HL-60 (cell line): ENCODE results near the gene ACAD9.
"Not testable (repeated sequence)": the region's sequence is repeated elsewhere in the genome, so short reads cannot be mapped to it uniquely, and the experiment has no call there.

Source experiments
- DNase-seq, 2 experiments: peaks; one replicate each; pipeline ENCODE4 v3.0.0-alpha.2; 2010 to 2020; ENCODE audit warnings: low read depth in 1 of 2, low spot score in 1 of 2
- H3K27ac ChIP-seq: fragments of 250-450 bp; sonication (Bioruptor Pico); replicated peaks from 2 replicates; pipeline ENCODE4 v1.5.1; 2020; ENCODE audit warnings: mild to moderate bottlenecking, moderate library complexity
- H3K27me3 ChIP-seq: fragments of 250-450 bp; sonication (Bioruptor Pico); 2 replicates; pipeline ENCODE4 v1.5.1; 2021; ENCODE audit warnings: mild to moderate bottlenecking, moderate library complexity; ENCODE audit not compliant: insufficient read depth, poor library complexity, severe bottlenecking
- H3K4me3 ChIP-seq: replicated peaks from 2 replicates; pipeline ENCODE4 v1.5.1; 2011; ENCODE audit warnings: mild to moderate bottlenecking, control low read depth, low read length; ENCODE audit not compliant: insufficient read depth
- GABPA ChIP-seq: IDR thresholded peaks from 2 replicates; pipeline ENCODE4 v1.6.1; 2012; ENCODE audit warnings: low read depth
- POLR2AphosphoS5 ChIP-seq: IDR thresholded peaks from 2 replicates; pipeline ENCODE4 v1.6.1; 2012; ENCODE audit warnings: low read depth
- SPI1 ChIP-seq: IDR thresholded peaks from 2 replicates; pipeline ENCODE4 v1.6.1; 2012; ENCODE audit warnings: low read depth, mild to moderate bottlenecking, borderline replicate concordance
- TF ChIP-seq, protein P1 (sequence below): IDR thresholded peaks from 2 replicates; pipeline ENCODE4 v1.6.1; 2012; ENCODE audit warnings: low read depth; ENCODE audit not compliant: insufficient replicate concordance
- TF ChIP-seq, protein P2 (sequence below): IDR thresholded peaks from one replicate; pipeline ENCODE4 v1.5.1; 2011; ENCODE audit warnings: low read length, control low read depth, inconsistent platforms; ENCODE audit not compliant: insufficient read depth

The ACAD9 gene

DNA sequence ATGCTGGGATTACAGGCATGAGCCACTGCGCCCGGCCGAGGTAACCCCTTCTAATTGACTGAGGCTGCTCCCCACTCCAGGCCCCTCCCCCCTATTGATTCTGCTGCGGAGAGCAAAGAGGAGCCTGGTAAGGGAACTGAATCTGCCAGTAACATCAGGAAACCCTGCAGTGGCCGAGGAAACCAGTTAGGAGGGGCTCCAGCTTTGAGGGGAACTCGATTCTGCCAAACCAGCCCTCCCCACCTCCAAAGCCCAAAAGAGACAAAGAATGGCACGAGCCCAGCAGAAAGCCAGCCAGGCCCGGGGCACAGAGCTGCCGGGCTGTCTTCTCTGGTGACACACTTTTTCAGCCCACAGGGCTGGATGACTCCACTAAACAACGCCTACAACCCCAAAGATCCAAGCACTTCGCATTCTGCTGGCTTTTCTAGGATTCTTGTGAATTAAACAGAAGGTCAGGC lies 15.0 kb upstream of the ACAD9 start:
- DNase-seq, result peak in 1 of 2 experiments; percentile 41
- TF ChIP-seq, protein P1, sequence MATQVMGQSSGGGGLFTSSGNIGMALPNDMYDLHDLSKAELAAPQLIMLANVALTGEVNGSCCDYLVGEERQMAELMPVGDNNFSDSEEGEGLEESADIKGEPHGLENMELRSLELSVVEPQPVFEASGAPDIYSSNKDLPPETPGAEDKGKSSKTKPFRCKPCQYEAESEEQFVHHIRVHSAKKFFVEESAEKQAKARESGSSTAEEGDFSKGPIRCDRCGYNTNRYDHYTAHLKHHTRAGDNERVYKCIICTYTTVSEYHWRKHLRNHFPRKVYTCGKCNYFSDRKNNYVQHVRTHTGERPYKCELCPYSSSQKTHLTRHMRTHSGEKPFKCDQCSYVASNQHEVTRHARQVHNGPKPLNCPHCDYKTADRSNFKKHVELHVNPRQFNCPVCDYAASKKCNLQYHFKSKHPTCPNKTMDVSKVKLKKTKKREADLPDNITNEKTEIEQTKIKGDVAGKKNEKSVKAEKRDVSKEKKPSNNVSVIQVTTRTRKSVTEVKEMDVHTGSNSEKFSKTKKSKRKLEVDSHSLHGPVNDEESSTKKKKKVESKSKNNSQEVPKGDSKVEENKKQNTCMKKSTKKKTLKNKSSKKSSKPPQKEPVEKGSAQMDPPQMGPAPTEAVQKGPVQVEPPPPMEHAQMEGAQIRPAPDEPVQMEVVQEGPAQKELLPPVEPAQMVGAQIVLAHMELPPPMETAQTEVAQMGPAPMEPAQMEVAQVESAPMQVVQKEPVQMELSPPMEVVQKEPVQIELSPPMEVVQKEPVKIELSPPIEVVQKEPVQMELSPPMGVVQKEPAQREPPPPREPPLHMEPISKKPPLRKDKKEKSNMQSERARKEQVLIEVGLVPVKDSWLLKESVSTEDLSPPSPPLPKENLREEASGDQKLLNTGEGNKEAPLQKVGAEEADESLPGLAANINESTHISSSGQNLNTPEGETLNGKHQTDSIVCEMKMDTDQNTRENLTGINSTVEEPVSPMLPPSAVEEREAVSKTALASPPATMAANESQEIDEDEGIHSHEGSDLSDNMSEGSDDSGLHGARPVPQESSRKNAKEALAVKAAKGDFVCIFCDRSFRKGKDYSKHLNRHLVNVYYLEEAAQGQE, result no peak
- TF ChIP-seq, protein P2, sequence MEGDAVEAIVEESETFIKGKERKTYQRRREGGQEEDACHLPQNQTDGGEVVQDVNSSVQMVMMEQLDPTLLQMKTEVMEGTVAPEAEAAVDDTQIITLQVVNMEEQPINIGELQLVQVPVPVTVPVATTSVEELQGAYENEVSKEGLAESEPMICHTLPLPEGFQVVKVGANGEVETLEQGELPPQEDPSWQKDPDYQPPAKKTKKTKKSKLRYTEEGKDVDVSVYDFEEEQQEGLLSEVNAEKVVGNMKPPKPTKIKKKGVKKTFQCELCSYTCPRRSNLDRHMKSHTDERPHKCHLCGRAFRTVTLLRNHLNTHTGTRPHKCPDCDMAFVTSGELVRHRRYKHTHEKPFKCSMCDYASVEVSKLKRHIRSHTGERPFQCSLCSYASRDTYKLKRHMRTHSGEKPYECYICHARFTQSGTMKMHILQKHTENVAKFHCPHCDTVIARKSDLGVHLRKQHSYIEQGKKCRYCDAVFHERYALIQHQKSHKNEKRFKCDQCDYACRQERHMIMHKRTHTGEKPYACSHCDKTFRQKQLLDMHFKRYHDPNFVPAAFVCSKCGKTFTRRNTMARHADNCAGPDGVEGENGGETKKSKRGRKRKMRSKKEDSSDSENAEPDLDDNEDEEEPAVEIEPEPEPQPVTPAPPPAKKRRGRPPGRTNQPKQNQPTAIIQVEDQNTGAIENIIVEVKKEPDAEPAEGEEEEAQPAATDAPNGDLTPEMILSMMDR, result no peak
- TF ChIP-seq SPI1, result no peak
- TF ChIP-seq POLR2AphosphoS5, result no peak
- TF ChIP-seq GABPA, result no peak
- Histone ChIP-seq H3K27me3 (no peaks in the 10 kb centered on the region), H3K27ac (peak overlapping the region; percentile 82), H3K4me3 (no peak overlapping the region)

DNA sequence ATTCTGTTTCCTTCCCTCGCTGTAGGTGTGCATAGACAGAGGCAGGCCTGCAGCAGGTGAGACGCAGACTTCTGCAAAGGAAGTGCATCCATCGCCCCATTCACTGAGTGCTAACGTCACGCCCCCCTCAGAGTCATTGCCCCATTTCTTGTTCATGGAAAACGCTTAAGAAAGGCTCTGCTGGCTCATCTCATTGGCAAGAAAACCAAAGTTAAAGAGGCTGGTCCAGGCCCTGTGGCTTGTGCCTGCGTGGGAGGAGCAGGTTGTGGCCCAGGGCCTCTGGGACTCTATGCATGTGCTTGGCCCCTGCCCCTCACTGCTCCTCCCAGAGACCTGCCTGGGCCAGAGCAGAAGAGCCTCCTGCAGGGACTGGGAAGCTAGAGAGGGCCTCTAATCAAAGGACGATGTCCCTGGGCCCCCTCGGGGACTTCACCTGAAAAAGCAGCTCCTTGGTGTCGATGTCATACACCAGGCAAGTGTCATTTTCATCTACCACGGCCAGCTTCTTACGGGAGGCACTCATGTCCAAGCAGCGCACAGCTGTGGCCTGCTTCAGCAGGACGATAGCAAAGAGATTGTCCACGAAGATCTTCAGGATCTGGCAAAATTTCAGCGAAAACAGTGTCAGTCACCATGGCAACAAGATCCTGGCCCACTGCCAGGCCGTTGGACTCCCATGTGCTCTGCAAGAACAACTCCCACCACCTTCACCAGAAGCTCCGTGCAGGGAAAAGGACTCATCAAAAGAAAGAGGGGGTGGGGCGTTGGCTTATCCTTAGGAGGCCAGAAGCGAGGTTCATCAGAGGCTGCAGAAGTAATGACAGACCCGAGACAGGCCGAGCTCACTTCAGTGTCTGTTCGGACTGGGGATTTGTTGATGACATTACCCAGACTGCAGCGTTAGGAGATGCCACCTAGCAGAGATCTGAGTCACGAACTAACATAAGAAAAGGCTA lies 14.3 kb upstream of the ACAD9 start:
- DNase-seq, result peak; percentile 87 to 88
- peak overlapping the region; percentile 82 for H3K27ac ChIP-seq
- not testable (repeated sequence) for H3K4me3 ChIP-seq, H3K27me3 ChIP-seq
- peak; percentile 51; the same call in 1 of the 2 replicates for TF ChIP-seq POLR2AphosphoS5
- TF ChIP-seq SPI1, result peak; percentile 78; the same call in 1 of the 2 replicates

DNA sequence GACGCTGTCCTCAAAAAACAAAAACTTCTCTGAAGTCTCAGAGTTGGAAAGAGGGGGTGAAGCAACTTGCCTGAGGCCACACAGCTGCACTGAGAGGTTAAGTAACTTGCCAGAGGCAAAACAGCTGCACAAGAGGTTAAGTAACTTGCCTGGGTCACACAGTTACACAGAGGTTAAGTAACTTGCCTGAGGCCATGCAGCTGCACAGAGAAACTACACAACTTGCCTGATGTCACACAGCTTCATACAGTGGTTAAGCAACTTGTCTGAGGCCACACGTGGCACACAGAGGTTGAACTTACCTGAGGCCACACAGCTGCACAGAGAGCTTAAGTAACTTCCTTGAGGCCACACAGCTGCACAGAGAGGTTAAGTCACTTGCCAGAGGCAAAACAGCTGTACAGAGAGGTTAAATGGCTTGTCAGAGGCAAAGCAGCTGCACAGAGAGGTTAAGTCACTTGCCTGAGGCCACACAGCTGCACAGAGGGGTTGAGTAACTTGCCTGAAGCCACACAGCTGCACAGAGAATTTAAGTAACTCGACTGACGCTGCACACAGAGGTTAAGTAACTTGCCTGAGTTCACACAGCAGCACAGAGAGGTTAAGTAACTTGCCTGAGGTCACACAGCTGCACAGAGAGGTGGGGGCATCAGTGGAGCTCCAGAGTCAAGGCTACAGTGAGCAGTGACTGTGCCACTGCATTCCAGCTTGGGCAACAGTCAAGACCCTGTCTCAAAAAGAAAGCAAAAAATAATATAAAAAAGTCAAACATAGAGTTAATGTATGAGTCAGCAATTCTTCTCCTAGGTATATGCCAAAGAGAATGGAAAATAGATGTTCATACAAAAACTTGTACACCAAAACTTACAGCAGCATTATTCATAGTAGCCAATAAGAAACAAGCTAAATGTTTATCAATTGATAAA lies 12.0 kb upstream of the ACAD9 start:
- H3K27ac ChIP-seq, result peak overlapping the region; percentile 40
- DNase-seq, result peak; percentile 88 to 97
- no peaks in the 10 kb centered on the region for H3K27me3 ChIP-seq
- no peak overlapping the region for H3K4me3 ChIP-seq
- TF ChIP-seq POLR2AphosphoS5 (peak; percentile 74), SPI1 (no peak)

DNA sequence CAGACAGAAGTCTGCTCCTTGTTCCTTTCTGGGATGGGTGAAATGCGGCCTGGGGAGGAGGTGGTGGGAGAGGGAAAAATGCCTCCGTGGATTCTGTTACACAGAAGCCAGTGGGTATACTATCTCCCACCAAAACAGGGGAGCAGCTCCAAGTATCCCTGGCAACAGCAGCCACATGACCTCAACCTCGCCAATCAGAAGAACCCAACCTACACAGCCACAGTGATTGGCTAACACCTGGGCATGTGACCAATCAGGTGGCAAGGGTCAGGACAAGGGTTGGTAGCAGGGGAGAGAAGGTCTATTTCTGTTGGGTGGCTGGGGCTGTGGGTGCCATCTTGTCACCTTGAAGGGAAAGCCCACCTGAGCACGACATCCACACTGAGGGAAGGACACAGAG lies 9.1 kb upstream of the ACAD9 start:
- H3K27ac ChIP-seq, result no peak overlapping the region
- TF ChIP-seq, protein P1, result no peak
- no peak for TF ChIP-seq GABPA
- TF ChIP-seq, protein P2, result no peak
- TF ChIP-seq SPI1, result no peak
- no peak for DNase-seq
- H3K27me3 ChIP-seq, result no peaks in the 10 kb centered on the region
- no peak overlapping the region for H3K4me3 ChIP-seq
